Left renal cortex interstitium (tissue), 4 donors: ENCODE results near the gene ZNF462. TPM values are rescaled to one million over a fixed set of nuclear protein-coding genes. Genes with fewer than 3 reads are reported as not detected.

Source experiments
- DNase-seq, 4 donors: peaks; one replicate each; pipeline ENCODE4 v3.0.0-alpha.2; 2013; ENCODE audit warnings: low read depth in 4 of 4, low spot score in 2 of 4, missing footprints in 1 of 4
- polyA plus RNA-seq, 4 donors: library from polyadenylated mRNA; unstranded; fragments of 120-200 nt; gene quantifications; one replicate each; pipeline ENCODE4 v1.2.1, GENCODE V29; 2013; ENCODE audit not compliant: insufficient read length in 4 of 4

The ZNF462 gene
- polyA plus RNA-seq, 4 donors: 18.9 to 34.3 (median 25.3) TPM

GRCh38 chr9:106862110-106862820 lies 701 bp upstream of the ZNF462 start:
- DNase-seq: peak in 3 of 4 donors; percentile 26 to 65 (median 52)

- peak; percentile 32 to 82 (median 55) for DNase-seq
These were observed 1.6 kb downstream of the ZNF462 start for GRCh38 chr9:106864373-106865143.

GRCh38 chr9:106866243-106866642 lies 3.3 kb downstream of the ZNF462 start:
- DNase-seq: no peak

- DNase-seq: no peak
These were observed 4.3 kb downstream of the ZNF462 start for GRCh38 chr9:106867286-106867685.

- no peak for DNase-seq
These were observed 5.1 kb downstream of the ZNF462 start for GRCh38 chr9:106868087-106868486.

- DNase-seq: no peak
These were observed 5.6 kb downstream of the ZNF462 start for GRCh38 chr9:106868565-106868964.

GRCh38 chr9:106869028-106869427 lies 6.1 kb downstream of the ZNF462 start:
- no peak for DNase-seq

- DNase-seq: no peak
These were observed 6.5 kb downstream of the ZNF462 start for GRCh38 chr9:106869458-106869857.

- no peak for DNase-seq
These were observed 9.7 kb downstream of the ZNF462 start for GRCh38 chr9:106872641-106873040.

- no peak for DNase-seq
These were observed 11.1 kb downstream of the ZNF462 start for GRCh38 chr9:106874031-106874430.

- no peak for DNase-seq
These were observed 11.7 kb downstream of the ZNF462 start for GRCh38 chr9:106874652-106875051.

- DNase-seq: no peak
These were observed 12.6 kb downstream of the ZNF462 start for GRCh38 chr9:106875529-106875928.

GRCh38 chr9:106877345-106877744 lies 14.4 kb downstream of the ZNF462 start:
- no peak for DNase-seq

- DNase-seq: no peak
These were observed 15.3 kb downstream of the ZNF462 start for GRCh38 chr9:106878081-106878837.

- DNase-seq: peak in 2 of 4 donors; percentile 48 to 62
These were observed 16.0 kb downstream of the ZNF462 start for GRCh38 chr9:106878934-106879333.

- no peak for DNase-seq
These were observed 16.5 kb downstream of the ZNF462 start for GRCh38 chr9:106879439-106879882.

GRCh38 chr9:106880081-106880480 lies 17.1 kb downstream of the ZNF462 start:
- no peak for DNase-seq

GRCh38 chr9:106880863-106881262 lies 17.9 kb downstream of the ZNF462 start:
- no peak for DNase-seq

- no peak for DNase-seq
These were observed 20.1 kb downstream of the ZNF462 start for GRCh38 chr9:106883030-106883429.

- DNase-seq: no peak
These were observed 20.7 kb downstream of the ZNF462 start for GRCh38 chr9:106883626-106884190.

GRCh38 chr9:106885451-106885850 lies 22.5 kb downstream of the ZNF462 start:
- no peak for DNase-seq
